ENCODE results near the gene PATJ.

DNA sequence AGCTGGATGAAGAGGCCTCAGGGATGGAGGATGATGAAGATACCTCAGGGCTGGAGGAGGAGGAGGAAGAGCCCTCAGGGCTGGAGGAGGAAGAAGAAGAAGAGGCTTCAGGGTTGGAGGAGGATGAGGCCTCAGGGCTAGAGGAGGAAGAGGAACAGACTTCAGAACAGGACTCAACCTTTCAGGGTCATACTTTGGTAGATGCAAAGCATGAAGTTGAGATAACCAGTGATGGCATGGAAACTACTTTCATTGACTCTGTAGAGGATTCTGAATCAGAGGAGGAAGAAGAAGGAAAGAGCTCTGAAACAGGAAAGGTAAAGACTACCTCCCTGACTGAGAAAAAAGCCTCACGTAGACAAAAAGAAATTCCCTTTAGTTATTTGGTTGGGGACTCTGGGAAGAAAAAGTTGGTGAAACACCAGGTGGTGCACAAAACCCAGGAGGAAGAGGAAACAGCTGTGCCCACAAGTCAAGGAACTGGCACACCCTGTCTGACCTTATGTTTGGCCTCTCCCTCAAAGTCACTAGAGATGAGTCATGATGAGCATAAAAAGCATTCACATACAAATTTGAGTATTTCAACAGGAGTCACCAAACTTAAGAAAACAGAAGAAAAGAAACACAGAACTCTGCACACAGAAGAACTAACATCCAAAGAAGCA lies 467.8 kb downstream of the PATJ start:
- TF ChIP-seq, protein P1, sequence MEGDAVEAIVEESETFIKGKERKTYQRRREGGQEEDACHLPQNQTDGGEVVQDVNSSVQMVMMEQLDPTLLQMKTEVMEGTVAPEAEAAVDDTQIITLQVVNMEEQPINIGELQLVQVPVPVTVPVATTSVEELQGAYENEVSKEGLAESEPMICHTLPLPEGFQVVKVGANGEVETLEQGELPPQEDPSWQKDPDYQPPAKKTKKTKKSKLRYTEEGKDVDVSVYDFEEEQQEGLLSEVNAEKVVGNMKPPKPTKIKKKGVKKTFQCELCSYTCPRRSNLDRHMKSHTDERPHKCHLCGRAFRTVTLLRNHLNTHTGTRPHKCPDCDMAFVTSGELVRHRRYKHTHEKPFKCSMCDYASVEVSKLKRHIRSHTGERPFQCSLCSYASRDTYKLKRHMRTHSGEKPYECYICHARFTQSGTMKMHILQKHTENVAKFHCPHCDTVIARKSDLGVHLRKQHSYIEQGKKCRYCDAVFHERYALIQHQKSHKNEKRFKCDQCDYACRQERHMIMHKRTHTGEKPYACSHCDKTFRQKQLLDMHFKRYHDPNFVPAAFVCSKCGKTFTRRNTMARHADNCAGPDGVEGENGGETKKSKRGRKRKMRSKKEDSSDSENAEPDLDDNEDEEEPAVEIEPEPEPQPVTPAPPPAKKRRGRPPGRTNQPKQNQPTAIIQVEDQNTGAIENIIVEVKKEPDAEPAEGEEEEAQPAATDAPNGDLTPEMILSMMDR (IDR thresholded peaks at IDR 0.05), result no peak
- no peak for TF ChIP-seq POLR2A (IDR thresholded peaks at IDR 0.05)

Measured in testis (tissue), 2 donors.